GM23338 (cell line): Measurements from ENCODE around the gene PASK. TPM values are rescaled to one million over a fixed set of nuclear protein-coding genes. Genes with fewer than 3 reads are reported as not detected.

ENCODE experiments used
- CTCF ChIP-seq, 2 experiments: fragments of 200-600 bp in 1 of 2; sonication (generic) in 1 of 2; conservative IDR thresholded peaks; 2 replicates each; pipeline versions ENCODE4 v1.5.1 to v1.6.1; 2016 to 2017; ENCODE audit warnings: antibody characterized with exemption in 2 of 2, low read depth in 2 of 2, mild to moderate bottlenecking in 2 of 2, moderate library complexity in 1 of 2
- NANOG ChIP-seq: IDR thresholded peaks from 2 replicates; pipeline ENCODE4 v1.6.1; 2016; ENCODE audit warnings: antibody characterized with exemption, borderline replicate concordance
- REST ChIP-seq: IDR thresholded peaks from one replicate; pipeline ENCODE4 v1.6.1; 2018; ENCODE audit warnings: antibody characterized with exemption; ENCODE audit not compliant: unreplicated experiment
- STAT1 ChIP-seq: IDR thresholded peaks from one replicate; pipeline ENCODE4 v1.6.1; 2016; ENCODE audit warnings: antibody characterized with exemption; ENCODE audit not compliant: unreplicated experiment
- ZNF114 ChIP-seq: fragments of 250-450 bp; sonication (Bioruptor Pico); IDR thresholded peaks from 2 replicates; pipeline ENCODE4 v1.5.0; 2020; ENCODE audit warnings: mild to moderate bottlenecking, moderate library complexity
- ZNF331 ChIP-seq: fragments of 250-450 bp; sonication (Bioruptor Pico); IDR thresholded peaks from 2 replicates; pipeline ENCODE4 v1.5.0; 2020; ENCODE audit warnings: low read depth, mild to moderate bottlenecking, moderate library complexity
- ZNF462 ChIP-seq: fragments of 250-450 bp; sonication (Bioruptor Pico); IDR thresholded peaks from 2 replicates; pipeline ENCODE4 v1.5.0; 2020; ENCODE audit warnings: mild to moderate bottlenecking, moderate library complexity
- polyA plus RNA-seq: library from polyadenylated mRNA; unstranded; fragments of >200 nt; fragmentation: Nextera tagmentation; extraction: Ambion mirVana; gene quantifications from 2 replicates; pipeline ENCODE4 v1.2.1, GENCODE V29; 2016
- total RNA-seq: library from RNA; depleted of rRNA; stranded (reverse); fragments of >200 nt; shearing (Covaris generic); gene quantifications from 2 replicates; pipeline ENCODE4 v1.2.3, GENCODE V29; 2014

The PASK gene
- total and polyA plus RNA-seq, 2 experiments from 2014 or later = 12.5 to 38.4 TPM

GRCh38 chr2:241168366-241168765 lies 19.1 kb upstream of the PASK start (continued):
- no peak for TF ChIP-seq ZNF462 (CRISPR knock-in tag)
- TF ChIP-seq CTCF (conservative IDR thresholded peaks at IDR 0.05; ENCODE audit: low read depth in 2 of 2) = no peak
- TF ChIP-seq STAT1 = no peak
- no peak for TF ChIP-seq ZNF114 (CRISPR knock-in tag)
- TF ChIP-seq NANOG = no peak
- TF ChIP-seq REST = no peak
- no peak for TF ChIP-seq ZNF331 (CRISPR knock-in tag)
